ENCODE data around the gene HDAC4.

DNA sequence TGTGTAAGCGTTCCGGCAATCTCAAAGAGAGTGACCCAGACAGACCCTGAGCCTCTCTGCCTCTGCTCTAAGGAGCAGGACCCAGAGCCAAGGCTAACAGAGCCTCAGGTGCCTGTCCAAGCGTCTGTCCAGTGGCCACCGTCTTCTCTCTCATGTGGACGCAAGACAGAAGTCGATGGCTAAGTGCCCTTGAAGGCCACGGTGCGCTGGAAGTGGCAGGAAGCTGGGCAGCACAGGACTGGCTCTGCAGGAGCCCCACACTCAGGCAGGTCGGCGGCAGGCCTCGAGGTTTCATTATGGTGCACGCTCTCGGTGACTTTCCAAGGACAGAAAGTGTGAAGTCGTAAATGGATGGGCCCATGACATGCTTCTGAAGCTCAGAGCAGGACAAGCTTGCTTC, 49.1 kb downstream of the HDAC4 start:
- TF ChIP-seq, protein P1, sequence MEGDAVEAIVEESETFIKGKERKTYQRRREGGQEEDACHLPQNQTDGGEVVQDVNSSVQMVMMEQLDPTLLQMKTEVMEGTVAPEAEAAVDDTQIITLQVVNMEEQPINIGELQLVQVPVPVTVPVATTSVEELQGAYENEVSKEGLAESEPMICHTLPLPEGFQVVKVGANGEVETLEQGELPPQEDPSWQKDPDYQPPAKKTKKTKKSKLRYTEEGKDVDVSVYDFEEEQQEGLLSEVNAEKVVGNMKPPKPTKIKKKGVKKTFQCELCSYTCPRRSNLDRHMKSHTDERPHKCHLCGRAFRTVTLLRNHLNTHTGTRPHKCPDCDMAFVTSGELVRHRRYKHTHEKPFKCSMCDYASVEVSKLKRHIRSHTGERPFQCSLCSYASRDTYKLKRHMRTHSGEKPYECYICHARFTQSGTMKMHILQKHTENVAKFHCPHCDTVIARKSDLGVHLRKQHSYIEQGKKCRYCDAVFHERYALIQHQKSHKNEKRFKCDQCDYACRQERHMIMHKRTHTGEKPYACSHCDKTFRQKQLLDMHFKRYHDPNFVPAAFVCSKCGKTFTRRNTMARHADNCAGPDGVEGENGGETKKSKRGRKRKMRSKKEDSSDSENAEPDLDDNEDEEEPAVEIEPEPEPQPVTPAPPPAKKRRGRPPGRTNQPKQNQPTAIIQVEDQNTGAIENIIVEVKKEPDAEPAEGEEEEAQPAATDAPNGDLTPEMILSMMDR (IDR thresholded peaks at IDR 0.05) = no peak
- no peak for TF ChIP-seq POLR2AphosphoS5 (IDR thresholded peaks at IDR 0.05)
- no peak for TF ChIP-seq POLR2A (IDR thresholded peaks at IDR 0.05)

All from stomach (tissue), 4 donors.